ENCODE measurements around the gene HIC1.

The HIC1 gene

DNA sequence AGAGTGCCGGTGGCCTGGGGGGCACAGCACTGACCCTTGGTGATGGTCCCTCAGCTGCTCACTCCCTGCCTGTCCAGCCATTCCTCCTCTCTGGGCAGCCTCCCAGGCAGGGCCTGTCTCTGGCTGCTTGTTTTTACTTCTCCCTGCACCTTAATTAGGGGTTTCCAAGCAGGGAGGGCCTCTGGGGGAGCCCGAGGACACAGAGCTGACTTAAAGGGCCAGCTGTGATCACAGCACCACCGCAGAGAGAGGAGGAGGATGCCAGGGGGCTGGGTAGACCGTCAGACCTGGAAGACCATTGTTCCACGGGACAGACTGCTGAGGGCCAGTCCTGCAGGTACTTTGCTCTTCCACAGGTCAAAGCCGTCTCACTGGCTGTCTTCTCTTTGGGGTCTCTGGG is 26.2 kb upstream of the HIC1 start:
- H3K36me3 Mint-ChIP-seq (ENCODE audit: insufficient read depth): peaks cover 7% of the 10 kb centered on the region
- no peak for ATAC-seq (replicated peaks; ENCODE audit: extremely low read depth, poor library complexity, severe bottlenecking)
- H3K27ac Mint-ChIP-seq (ENCODE audit: low read depth): no peak overlapping the region
- no peak for DNase-seq (ENCODE audit: low spot score in 2 of 2)
- H3K4me1 Mint-ChIP-seq: peaks cover 28% of the 10 kb centered on the region
- H3K9me3 Mint-ChIP-seq: no peaks in the 10 kb centered on the region
- H3K27me3 Mint-ChIP-seq: peaks cover 36% of the 10 kb centered on the region
- peak overlapping the region; percentile 45 for H3K4me3 Mint-ChIP-seq

DNA sequence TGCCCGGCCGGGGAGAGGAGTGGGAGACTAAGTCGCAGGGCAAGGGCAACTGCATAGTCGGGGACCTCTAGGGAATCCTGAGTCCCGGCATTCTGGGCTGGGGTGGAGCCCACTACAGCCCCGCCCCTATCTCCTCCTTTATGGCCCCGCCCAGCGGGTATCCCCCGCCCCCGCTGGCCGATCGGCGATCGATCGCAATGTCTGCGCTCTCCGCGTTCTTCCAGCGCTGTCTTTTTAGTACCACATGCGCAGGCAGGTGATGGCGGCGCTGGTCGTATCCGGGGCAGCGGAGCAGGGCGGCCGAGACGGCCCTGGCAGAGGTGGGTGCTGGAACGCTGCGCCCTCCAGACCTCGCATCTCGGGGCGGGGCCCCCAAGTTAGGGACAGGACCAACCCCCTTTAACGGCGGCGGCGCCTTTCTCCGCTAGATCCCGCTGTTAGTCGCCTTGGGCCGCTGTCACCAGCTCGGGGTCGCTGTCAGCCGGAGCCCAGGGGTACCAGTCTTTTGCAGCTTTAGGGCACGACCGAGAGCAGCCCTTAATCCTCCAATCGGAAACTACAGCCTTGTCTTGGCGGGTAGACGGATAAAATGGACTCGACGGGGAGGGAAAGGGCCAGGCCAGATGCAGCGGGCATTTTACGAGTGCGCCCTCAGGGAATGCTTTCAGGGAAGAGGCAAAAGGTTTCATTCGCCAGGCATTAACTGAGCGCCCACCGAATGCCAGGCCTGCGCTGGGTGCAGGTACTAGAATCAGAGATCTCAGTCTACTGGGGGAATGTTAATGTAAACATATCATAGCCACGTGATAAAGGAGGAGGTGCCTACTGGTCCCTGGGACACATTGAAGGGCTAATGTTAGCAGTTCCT is 24.8 kb upstream of the HIC1 start, which contains the start of gene DPH1:
Gene DPH1, plus strand, starts transcription at position 243 of the 868 bp plus-strand sequence. Its CDS starts 17 bp downstream, at position 260.
- ATAC-seq (replicated peaks; ENCODE audit: extremely low read depth, poor library complexity, severe bottlenecking): peak; percentile 86

GRCh38 chr17:2030779-2031163 is 24.1 kb upstream of the HIC1 start:
- H3K4me1 Mint-ChIP-seq: peaks cover 22% of the 10 kb centered on the region
- H3K27ac Mint-ChIP-seq (ENCODE audit: low read depth): peak overlapping the region; percentile 84
- ATAC-seq (replicated peaks; ENCODE audit: extremely low read depth, poor library complexity, severe bottlenecking) (peak; percentile 1), DNase-seq (ENCODE audit: low spot score in 2 of 2) (no peak)
- no peaks in the 10 kb centered on the region for H3K9me3 Mint-ChIP-seq
- peak overlapping the region; percentile 92 for H3K4me3 Mint-ChIP-seq
- H3K27me3 Mint-ChIP-seq: peaks cover 30% of the 10 kb centered on the region
- peaks cover 10% of the 10 kb centered on the region for H3K36me3 Mint-ChIP-seq (ENCODE audit: insufficient read depth)

More for the DNA sequence above, 24.8 kb upstream of the HIC1 start, which contains the start of gene DPH1:
- no peaks in the 10 kb centered on the region for H3K9me3 Mint-ChIP-seq
- peak within 1 kb of the TSS; percentile 84 for H3K27ac Mint-ChIP-seq (ENCODE audit: low read depth)
- peaks cover 28% of the 10 kb centered on the region for H3K4me1 Mint-ChIP-seq
- H3K27me3 Mint-ChIP-seq: peaks cover 36% of the 10 kb centered on the region
- peak within 1 kb of the TSS; percentile 92 for H3K4me3 Mint-ChIP-seq
- peak; percentile 68 to 74 for DNase-seq (ENCODE audit: low spot score in 2 of 2)
- peaks cover 10% of the 10 kb centered on the region for H3K36me3 Mint-ChIP-seq (ENCODE audit: insufficient read depth)

GRCh38 chr17:2033153-2033552 is 21.8 kb upstream of the HIC1 start:
- H3K36me3 Mint-ChIP-seq (ENCODE audit: insufficient read depth): peaks cover 15% of the 10 kb centered on the region
- no peaks in the 10 kb centered on the region for H3K9me3 Mint-ChIP-seq
- DNase-seq (ENCODE audit: low spot score in 2 of 2) (no peak), ATAC-seq (replicated peaks; ENCODE audit: extremely low read depth, poor library complexity, severe bottlenecking) (no peak)
- no peak overlapping the region for H3K4me3 Mint-ChIP-seq
- H3K27me3 Mint-ChIP-seq: peaks cover 7% of the 10 kb centered on the region
- H3K4me1 Mint-ChIP-seq: peaks cover 15% of the 10 kb centered on the region
- no peak overlapping the region for H3K27ac Mint-ChIP-seq (ENCODE audit: low read depth)

GRCh38 chr17:2034157-2034556 is 20.7 kb upstream of the HIC1 start:
- H3K27me3 Mint-ChIP-seq: no peaks in the 10 kb centered on the region
- DNase-seq (ENCODE audit: low spot score in 2 of 2): no peak
- H3K9me3 Mint-ChIP-seq: no peaks in the 10 kb centered on the region
- no peak for ATAC-seq (replicated peaks; ENCODE audit: extremely low read depth, poor library complexity, severe bottlenecking)
- no peak overlapping the region for H3K27ac Mint-ChIP-seq (ENCODE audit: low read depth)
- H3K4me3 Mint-ChIP-seq: no peak overlapping the region
- H3K36me3 Mint-ChIP-seq (ENCODE audit: insufficient read depth): peaks cover 21% of the 10 kb centered on the region
- H3K4me1 Mint-ChIP-seq: peaks cover 15% of the 10 kb centered on the region

DNA sequence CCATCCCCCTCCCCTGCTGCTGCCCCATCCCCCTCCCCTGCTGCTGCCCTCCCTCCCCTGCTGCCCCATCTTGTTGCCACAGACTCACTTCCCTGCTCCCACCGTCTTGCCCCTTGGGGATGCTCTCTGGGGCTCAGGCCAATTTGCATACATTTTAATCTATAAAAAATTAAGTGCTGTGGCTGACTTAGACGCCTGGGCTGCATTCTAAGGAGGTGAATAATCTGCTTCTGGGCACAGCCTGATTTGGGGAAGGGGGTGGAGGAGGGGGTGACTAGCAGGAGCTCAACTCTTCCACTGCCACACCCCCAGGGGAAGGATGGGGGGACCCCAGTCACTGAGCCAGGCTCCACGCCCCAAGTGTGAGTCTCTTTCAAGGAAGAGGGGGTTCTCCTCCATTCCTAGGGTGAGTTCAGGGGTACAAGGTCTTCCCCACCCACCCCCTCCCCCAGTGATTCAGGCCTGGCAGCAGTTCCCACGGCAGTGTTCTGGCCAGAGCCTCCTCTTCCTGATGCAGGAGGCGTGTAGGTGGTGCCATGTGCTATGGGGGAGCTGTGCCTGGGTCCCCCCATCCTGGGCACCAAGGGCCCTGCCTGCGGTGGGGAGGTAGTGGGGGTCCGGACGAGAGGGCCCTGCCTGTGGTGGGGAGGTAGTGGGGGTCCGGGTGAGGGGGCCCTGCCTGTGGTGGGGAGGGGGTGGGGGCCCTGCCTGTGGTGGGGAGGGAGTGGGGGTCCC is 19.9 kb upstream of the HIC1 start:
- no peak overlapping the region for H3K4me3 Mint-ChIP-seq
- no peaks in the 10 kb centered on the region for H3K9me3 Mint-ChIP-seq
- no peaks in the 10 kb centered on the region for H3K27me3 Mint-ChIP-seq
- DNase-seq (ENCODE audit: low spot score in 2 of 2) (no peak), ATAC-seq (replicated peaks; ENCODE audit: extremely low read depth, poor library complexity, severe bottlenecking) (no peak)
- H3K36me3 Mint-ChIP-seq (ENCODE audit: insufficient read depth): peaks cover 21% of the 10 kb centered on the region
- no peak overlapping the region for H3K27ac Mint-ChIP-seq (ENCODE audit: low read depth)
- H3K4me1 Mint-ChIP-seq: peaks cover 11% of the 10 kb centered on the region

DNA sequence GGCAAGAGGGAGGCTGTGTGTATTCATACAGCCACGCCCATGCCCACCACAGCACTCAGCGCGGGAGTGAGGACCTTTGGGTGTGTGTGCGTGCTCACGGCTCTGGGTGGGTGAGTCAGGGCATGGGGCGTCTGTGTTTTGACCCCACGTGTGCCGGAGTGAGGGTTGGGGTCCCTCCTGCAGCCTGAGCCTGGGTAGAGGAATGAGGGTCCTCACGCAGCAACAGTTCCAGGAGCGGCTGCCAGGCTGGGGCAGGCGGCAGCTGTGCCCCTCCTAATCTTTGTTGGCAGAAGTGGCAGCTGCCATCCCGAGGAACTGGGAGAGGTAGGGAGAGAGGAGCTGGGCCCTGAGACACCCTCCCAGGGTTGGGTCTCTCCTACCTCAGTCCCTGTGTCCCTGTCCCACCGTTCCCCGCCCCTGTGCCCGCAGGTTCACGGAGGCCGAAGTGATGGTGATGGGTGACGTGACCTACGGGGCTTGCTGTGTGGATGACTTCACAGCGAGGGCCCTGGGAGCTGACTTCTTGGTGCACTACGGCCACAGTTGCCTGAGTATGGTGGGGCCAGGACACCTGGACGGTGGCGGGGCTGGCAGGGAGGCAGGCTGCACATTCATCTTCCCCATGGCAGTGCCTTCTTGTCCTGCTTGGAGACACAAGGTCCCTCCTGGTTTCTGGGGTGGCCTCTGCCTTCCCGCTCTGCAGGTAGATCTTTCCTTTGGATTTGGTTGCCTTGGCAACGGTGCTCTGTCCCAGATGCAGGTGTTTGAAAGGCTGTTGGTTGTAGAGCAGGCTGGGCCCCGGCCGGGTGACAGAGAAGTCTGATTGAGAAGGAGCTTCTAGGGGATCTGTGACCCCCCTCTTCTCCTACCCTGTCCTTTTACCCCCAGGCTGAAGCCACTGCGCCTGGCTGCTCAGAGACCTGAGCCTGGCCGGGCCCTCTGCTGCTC is 19.1 kb upstream of the HIC1 start:
- Mint-ChIP-seq H3K27me3 (no peaks in the 10 kb centered on the region), H3K36me3 (ENCODE audit: insufficient read depth) (peaks cover 21% of the 10 kb centered on the region), H3K9me3 (no peaks in the 10 kb centered on the region), H3K4me1 (peaks cover 3% of the 10 kb centered on the region), H3K4me3 (no peak overlapping the region), H3K27ac (ENCODE audit: low read depth) (no peak overlapping the region)
- DNase-seq (ENCODE audit: low spot score in 2 of 2) (no peak), ATAC-seq (replicated peaks; ENCODE audit: extremely low read depth, poor library complexity, severe bottlenecking) (no peak)

GRCh38 chr17:2037155-2037554 is 17.7 kb upstream of the HIC1 start:
- H3K27me3 Mint-ChIP-seq: no peaks in the 10 kb centered on the region
- peaks cover 24% of the 10 kb centered on the region for H3K36me3 Mint-ChIP-seq (ENCODE audit: insufficient read depth)
- no peaks in the 10 kb centered on the region for H3K9me3 Mint-ChIP-seq
- DNase-seq (ENCODE audit: low spot score in 2 of 2) (no peak), ATAC-seq (replicated peaks; ENCODE audit: extremely low read depth, poor library complexity, severe bottlenecking) (no peak)
- H3K27ac Mint-ChIP-seq (ENCODE audit: low read depth): no peak overlapping the region
- peaks cover 4% of the 10 kb centered on the region for H3K4me1 Mint-ChIP-seq
- H3K4me3 Mint-ChIP-seq: no peak overlapping the region

DNA sequence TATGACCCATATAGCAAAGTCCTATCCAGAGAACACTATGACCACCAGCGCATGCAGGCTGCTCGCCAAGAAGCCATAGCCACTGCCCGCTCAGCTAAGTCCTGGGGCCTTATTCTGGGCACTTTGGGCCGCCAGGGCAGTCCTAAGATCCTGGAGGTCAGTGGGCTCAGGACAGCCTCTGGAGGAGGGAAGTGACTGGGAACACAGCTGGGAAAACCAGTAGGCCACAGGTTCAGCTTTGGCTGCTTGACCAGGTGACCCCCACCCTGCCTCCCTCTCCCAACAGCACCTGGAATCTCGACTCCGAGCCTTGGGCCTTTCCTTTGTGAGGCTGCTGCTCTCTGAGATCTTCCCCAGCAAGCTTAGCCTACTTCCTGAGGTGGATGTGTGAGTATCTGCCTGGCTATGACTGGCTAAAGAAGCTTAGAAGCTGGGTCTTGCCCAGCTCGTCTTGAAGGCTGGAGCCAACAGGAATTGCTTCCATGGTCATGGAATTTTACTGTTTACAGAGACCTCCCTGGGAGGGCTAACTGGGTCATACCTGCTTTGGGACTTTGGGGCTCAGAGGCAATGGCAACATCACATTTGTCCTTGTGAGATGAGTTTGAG is 14.6 kb upstream of the HIC1 start:
- no peak for ATAC-seq (replicated peaks; ENCODE audit: extremely low read depth, poor library complexity, severe bottlenecking)
- Mint-ChIP-seq H3K27me3 (no peaks in the 10 kb centered on the region), H3K4me3 (peak overlapping the region; percentile 92), H3K27ac (ENCODE audit: low read depth) (no peak overlapping the region), H3K4me1 (peaks cover 18% of the 10 kb centered on the region), H3K36me3 (ENCODE audit: insufficient read depth) (peaks cover 20% of the 10 kb centered on the region), H3K9me3 (no peaks in the 10 kb centered on the region)
- DNase-seq (ENCODE audit: low spot score in 2 of 2): no peak

DNA sequence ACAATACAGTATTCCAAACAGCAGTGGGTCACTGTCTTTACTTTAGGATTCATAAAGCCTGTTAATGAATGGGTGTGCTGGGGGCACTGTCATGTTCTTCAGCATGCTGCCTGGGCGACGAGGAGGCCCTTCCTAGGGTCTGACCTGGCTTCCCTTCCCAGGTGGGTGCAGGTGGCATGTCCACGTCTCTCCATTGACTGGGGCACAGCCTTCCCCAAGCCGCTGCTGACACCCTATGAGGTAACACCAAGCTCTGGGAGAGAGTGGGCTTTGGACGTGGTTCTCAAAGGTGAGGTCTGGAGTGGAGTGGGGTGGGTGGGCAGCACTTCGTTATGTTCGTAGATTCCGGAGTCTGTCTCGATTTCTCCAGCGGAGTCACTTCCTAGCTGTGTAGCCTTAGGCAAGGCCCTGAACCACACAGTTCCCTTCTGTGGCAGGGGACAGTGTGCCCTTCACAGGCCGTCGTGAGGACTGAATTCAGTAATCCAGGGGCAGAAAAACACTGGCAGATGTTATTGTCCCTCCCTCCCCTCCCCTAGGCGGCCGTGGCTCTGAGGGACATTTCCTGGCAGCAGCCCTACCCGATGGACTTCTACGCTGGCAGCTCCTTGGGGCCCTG is 13.9 kb upstream of the HIC1 start:
- Mint-ChIP-seq H3K27me3 (no peaks in the 10 kb centered on the region), H3K36me3 (ENCODE audit: insufficient read depth) (peaks cover 20% of the 10 kb centered on the region), H3K4me1 (peaks cover 18% of the 10 kb centered on the region), H3K9me3 (no peaks in the 10 kb centered on the region), H3K27ac (ENCODE audit: low read depth) (no peak overlapping the region), H3K4me3 (peak overlapping the region; percentile 92)
- ATAC-seq (replicated peaks; ENCODE audit: extremely low read depth, poor library complexity, severe bottlenecking) (no peak), DNase-seq (ENCODE audit: low spot score in 2 of 2) (no peak)

DNA sequence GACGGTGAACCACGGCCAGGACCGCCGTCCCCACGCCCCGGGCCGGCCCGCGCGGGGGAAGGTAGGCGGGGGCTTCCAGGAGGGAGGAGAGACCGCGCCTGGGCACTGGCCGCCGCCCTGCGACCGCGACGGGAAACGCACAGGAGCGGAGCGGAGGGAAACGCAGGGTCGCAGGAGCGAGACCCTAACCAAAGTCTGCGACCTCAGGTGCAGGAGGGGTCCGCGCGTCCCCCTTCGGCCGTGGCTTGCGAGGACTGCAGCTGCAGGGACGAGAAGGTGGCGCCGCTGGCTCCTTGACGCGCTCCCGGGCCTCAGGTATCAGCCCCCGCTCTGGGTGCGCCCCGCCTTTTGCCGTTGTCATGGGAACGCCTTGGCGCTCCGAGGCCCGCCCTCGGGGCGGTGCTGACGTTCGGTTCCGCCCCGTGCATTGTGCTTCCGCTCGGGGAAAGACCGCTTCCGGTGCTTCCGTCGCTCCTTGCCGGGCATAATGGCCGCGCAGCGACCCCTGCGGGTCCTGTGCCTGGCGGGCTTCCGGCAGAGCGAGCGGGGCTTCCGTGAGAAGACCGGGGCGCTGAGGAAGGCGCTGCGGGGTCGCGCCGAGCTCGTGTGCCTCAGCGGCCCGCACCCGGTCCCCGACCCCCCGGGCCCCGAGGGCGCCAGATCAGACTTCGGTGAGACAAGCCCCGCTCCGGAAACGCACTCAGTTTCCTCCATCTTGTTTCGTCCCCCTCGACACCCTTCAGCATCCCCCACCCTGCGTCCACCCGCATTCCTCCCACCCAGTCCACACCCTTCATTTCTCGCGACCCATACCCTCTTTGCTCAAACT is 13.1 kb upstream of the HIC1 start, which contains the start of gene OVCA2:
Gene OVCA2, plus strand, starts transcription at position 462 of the 829 bp plus-strand sequence. Its CDS starts 26 bp downstream, at position 488.
- H3K9me3 Mint-ChIP-seq: no peaks in the 10 kb centered on the region
- ATAC-seq (replicated peaks; ENCODE audit: extremely low read depth, poor library complexity, severe bottlenecking): peak; percentile 93
- no peaks in the 10 kb centered on the region for H3K27me3 Mint-ChIP-seq
- peak; percentile 95 to 96 for DNase-seq (ENCODE audit: low spot score in 2 of 2)
- H3K4me1 Mint-ChIP-seq: peaks cover 18% of the 10 kb centered on the region
- peaks cover 20% of the 10 kb centered on the region for H3K36me3 Mint-ChIP-seq (ENCODE audit: insufficient read depth)
- H3K4me3 Mint-ChIP-seq: peak within 1 kb of the TSS; percentile 92
- H3K27ac Mint-ChIP-seq (ENCODE audit: low read depth): peak within 1 kb of the TSS; percentile 96
